Upper lobe of right lung (tissue), 1 donor: ENCODE results near the gene ELSPBP1. TPM values are rescaled to one million over a fixed set of nuclear protein-coding genes. Genes with fewer than 3 reads are reported as not detected.
"Not testable (repeated sequence)": the region's sequence is repeated elsewhere in the genome, so short reads cannot be mapped to it uniquely, and the experiment has no call there.

Experiments used
- ATAC-seq: fragments of 200-7000 bp; cut with Tn5 transposase; one replicate; pipeline ENCODE4 v1.9.1; 2020; ENCODE audit warnings: mild to moderate bottlenecking, moderate library complexity
- DNase-seq: peaks from one replicate; pipeline ENCODE4 v3.0.0-alpha.2; 2020
- H3K27ac ChIP-seq: fragments of 200-600 bp; one replicate; pipeline ENCODE4 v1.8.0; 2022
- H3K27me3 ChIP-seq: fragments of 200-600 bp; one replicate; pipeline ENCODE4 v1.8.0; 2022; ENCODE audit warnings: mild to moderate bottlenecking
- H3K36me3 ChIP-seq: fragments of 200-600 bp; one replicate; pipeline ENCODE4 v1.8.0; 2022
- H3K4me1 ChIP-seq: fragments of 200-600 bp; one replicate; pipeline ENCODE4 v1.8.0; 2022
- H3K4me3 ChIP-seq: fragments of 200-600 bp; one replicate; pipeline ENCODE4 v1.8.0; 2022; ENCODE audit warnings: mild to moderate bottlenecking
- H3K9me3 ChIP-seq: fragments of 200-600 bp; one replicate; pipeline ENCODE4 v1.8.0; 2022
- intact Hi-C: fragments of 100-400 bp; cut with DNase I; formaldehyde crosslinking; loops from one replicate; pipeline ENCODE4 v1.11.0; 2022
- total RNA-seq: library from RNA; stranded (reverse); fragmentation: NEBNext Ultra II Directional; extraction: Animal tissue kit (Norgen Biotek cat#: 25700); gene quantifications from one replicate; pipeline ENCODE4 v1.2.1, GENCODE V29; 2021
- TF ChIP-seq, protein P1 (sequence below): fragments of 200-600 bp; IDR thresholded peaks from one replicate; pipeline ENCODE4 v1.8.0; 2022; ENCODE audit warnings: antibody characterized with exemption
- donor health status: DM: no; HTN: yes; CAD: no; lungs with severe emphysema.

The ELSPBP1 gene
- total RNA-seq, 1 donor from 2014 or later: not detected

DNA sequence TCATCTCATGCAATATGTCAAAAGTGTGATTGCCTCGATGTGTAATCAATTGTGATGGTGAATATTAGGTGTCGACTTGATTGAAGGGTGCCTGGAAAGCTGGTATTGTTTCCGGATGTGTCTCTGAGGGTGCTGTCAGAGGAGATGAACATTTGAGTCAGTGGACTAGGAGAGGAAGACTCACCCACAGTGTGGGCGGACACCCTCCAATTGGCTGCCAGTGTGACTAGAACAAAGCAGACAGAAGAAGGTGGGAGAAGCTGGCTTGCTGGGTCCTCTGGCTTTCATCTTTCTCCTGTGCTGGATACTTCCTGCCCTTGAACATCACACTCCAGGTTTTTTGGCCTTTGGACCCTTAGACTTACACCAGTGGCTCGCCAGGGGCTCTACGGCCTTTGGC, 64.9 kb downstream of the ELSPBP1 start:
- Histone ChIP-seq H3K27ac (no peak overlapping the region), H3K36me3 (no peaks in the 10 kb centered on the region), H3K27me3 (no peaks in the 10 kb centered on the region), H3K9me3 (no peaks in the 10 kb centered on the region), H3K4me1 (no peaks in the 10 kb centered on the region), H3K4me3 (no peak overlapping the region)
- no peak for DNase-seq
- ATAC-seq: no peak
- TF ChIP-seq, protein P1, sequence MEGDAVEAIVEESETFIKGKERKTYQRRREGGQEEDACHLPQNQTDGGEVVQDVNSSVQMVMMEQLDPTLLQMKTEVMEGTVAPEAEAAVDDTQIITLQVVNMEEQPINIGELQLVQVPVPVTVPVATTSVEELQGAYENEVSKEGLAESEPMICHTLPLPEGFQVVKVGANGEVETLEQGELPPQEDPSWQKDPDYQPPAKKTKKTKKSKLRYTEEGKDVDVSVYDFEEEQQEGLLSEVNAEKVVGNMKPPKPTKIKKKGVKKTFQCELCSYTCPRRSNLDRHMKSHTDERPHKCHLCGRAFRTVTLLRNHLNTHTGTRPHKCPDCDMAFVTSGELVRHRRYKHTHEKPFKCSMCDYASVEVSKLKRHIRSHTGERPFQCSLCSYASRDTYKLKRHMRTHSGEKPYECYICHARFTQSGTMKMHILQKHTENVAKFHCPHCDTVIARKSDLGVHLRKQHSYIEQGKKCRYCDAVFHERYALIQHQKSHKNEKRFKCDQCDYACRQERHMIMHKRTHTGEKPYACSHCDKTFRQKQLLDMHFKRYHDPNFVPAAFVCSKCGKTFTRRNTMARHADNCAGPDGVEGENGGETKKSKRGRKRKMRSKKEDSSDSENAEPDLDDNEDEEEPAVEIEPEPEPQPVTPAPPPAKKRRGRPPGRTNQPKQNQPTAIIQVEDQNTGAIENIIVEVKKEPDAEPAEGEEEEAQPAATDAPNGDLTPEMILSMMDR: no peak
- intact Hi-C loops: no loop called here

DNA sequence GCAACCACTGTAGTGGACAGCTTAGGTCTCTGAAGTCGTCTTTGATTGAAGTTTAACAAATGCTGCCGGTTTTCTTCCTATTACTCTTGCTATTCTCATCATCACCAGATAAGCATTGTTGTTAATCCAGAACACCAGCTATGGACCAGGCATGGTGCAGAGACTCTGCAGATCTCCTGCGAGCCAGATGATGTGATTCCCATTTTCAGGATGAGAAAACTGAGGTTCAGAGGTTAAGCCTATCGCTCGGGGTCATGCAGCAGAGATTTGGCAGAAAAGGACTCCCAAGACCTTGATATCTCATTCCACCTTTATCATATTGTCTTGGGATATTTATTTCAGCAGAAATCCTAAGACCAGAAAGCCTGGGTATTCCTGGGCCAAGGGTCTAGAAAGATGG, 65.9 kb downstream of the ELSPBP1 start:
- Histone ChIP-seq H3K4me1 (no peaks in the 10 kb centered on the region), H3K4me3 (no peak overlapping the region), H3K9me3 (no peaks in the 10 kb centered on the region), H3K36me3 (no peaks in the 10 kb centered on the region), H3K27ac (no peak overlapping the region), H3K27me3 (no peaks in the 10 kb centered on the region)
- TF ChIP-seq, protein P1: no peak
- ATAC-seq: no peak
- intact Hi-C loops: no loop called here
- DNase-seq: no peak

DNA sequence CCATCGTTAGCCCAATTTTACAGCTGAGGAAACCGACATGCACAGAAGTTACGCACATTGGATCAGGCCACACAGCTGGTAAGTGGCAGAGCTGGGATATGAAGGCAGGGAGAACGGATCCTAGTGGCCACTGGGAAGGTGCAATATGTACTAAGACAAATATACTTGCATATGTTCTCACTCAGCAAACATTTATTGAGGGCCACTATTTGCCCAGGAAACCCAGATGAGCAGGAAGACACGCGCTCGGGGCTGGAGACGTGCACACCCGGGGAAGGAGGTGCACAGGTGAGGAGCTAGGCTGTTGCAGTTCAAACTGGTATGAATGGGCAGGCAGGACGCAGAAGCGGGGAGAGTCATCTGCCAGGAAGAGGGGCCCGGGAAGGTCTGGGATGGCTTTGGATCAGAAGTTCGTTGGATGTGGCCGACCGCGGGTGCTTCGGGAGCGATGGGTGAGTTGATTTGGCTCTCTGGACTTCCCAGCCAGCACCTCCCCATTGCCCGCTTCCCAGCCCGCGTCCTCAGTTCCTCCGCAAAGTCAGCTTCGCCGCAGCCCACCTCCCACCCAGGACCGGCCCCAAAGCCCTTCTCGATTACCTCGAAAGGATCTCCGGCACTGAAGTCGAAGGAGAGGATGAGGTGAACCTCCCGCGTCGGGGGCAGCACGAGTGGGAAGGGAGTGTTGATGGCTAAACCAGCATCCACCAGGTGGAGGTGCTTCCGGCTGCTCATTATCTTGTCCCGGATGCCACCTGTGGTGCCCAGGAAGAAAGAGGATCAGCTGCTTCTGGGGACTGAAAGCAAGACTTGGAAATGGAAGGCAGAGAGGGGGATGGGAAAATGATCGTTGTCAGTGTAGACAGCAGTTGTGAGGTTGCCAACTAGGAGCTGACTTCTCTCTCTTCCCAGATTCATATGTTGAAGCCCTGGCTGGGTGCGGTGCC, 67.2 kb downstream of the ELSPBP1 start:
- ATAC-seq (no peak), DNase-seq (no peak)
- H3K4me1 ChIP-seq: no peaks in the 10 kb centered on the region
- no peak overlapping the region for H3K27ac ChIP-seq
- TF ChIP-seq, protein P1: no peak
- no peak overlapping the region for H3K4me3 ChIP-seq
- no peaks in the 10 kb centered on the region for H3K9me3 ChIP-seq
- intact Hi-C loops: no loop called here
- no peaks in the 10 kb centered on the region for H3K27me3 ChIP-seq
- H3K36me3 ChIP-seq: no peaks in the 10 kb centered on the region

DNA sequence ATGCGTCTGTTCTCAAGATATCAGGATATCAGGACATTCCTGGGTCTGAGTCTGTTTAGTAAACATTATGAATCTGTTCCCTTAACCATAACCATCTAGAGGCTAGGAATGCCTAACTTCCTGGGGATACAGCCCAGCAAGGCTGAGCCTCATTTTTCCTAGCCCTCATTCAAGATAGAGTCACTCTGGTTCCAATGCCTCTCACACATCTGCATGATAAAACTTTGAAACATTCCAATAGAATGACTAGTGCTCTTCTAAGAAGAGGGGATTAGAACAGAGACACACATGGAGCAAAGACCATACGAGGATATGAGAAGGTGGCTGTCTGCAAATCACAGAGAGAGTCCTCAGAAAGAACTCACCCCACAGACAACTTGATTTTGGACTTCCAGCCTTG, 70.1 kb downstream of the ELSPBP1 start:
- no peak for ATAC-seq
- Histone ChIP-seq H3K27ac (no peak overlapping the region), H3K9me3 (no peaks in the 10 kb centered on the region), H3K4me1 (no peaks in the 10 kb centered on the region), H3K36me3 (no peaks in the 10 kb centered on the region), H3K27me3 (no peaks in the 10 kb centered on the region), H3K4me3 (no peak overlapping the region)
- intact Hi-C loops: no loop called here
- no peak for DNase-seq
- TF ChIP-seq, protein P1: no peak

DNA sequence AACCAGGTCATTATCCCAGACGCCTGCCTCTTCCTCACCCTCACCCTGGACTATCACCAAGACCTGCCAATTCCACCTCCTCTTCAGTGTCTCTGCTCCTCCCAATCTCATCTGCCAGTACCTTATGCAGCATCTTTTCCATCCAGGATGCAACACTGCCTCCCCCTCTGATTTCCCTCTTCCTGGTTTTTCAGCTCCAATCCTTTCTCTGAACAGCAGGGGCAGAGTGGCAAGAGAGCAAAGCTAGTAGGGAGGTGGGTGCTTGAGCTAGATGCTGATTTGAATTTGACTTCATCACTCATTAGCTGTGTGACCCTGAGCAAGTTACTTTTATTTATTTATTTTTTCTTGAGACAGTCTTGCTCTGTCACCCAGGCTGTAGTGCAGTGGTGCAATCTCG, 75.0 kb downstream of the ELSPBP1 start:
- H3K9me3 ChIP-seq: no peaks in the 10 kb centered on the region
- no peaks in the 10 kb centered on the region for H3K36me3 ChIP-seq
- no peak overlapping the region for H3K4me3 ChIP-seq
- DNase-seq: no peak
- no peaks in the 10 kb centered on the region for H3K27me3 ChIP-seq
- intact Hi-C loops: no loop called here
- H3K27ac ChIP-seq: no peak overlapping the region
- TF ChIP-seq, protein P1: no peak
- ATAC-seq: no peak
- no peaks in the 10 kb centered on the region for H3K4me1 ChIP-seq

DNA sequence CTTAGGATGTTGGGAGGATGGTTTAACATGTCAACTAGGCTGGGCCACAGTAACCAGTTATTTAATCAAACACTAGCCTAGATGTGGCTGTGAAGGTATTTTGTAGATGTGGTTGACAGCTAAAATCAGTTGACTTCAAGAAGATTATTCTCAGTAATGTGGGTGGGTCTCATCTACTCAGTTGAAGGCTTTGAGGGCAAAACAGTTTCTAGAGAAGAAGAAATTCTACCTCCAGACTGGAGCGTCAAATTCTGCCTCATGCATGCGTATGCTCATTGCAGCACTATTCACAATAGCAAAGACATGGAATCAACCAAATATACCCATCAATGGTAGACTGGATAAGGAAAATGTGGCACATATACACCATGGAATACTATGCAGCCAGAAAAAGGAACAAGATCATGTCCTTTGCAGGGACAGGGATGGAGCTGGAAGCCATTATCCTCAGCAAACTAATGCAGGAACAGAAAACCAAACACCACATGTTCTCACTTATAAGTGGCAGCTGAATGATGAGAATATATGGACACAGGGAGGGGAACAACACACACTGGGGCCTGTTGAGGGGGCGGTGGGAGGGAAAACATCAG, 75.8 kb downstream of the ELSPBP1 start:
- H3K9me3 ChIP-seq, H3K27me3 ChIP-seq, H3K36me3 ChIP-seq, ATAC-seq, H3K4me3 ChIP-seq, intact Hi-C loops, H3K27ac ChIP-seq, H3K4me1 ChIP-seq, DNase-seq: not testable (repeated sequence)
